Liver (tissue), 3 donors: Measurements from ENCODE around the gene SYT13.

Source experiments
- ATF3 ChIP-seq: IDR thresholded peaks from 2 replicates; pipeline ENCODE4 v1.6.1; 2016; ENCODE audit warnings: antibody characterized with exemption
- CTCF ChIP-seq: fragments of 150-350 bp; IDR thresholded peaks from 2 replicates; pipeline ENCODE4 v1.5.1; 2017; ENCODE audit warnings: improper control_type of control experiment, low read depth, low read length; ENCODE audit not compliant: missing input control
- EGR1 ChIP-seq, 2 donors: IDR thresholded peaks; 2 replicates each; pipeline ENCODE4 v1.6.1; 2016 to 2018; ENCODE audit warnings: antibody characterized with exemption in 2 of 2, low read depth in 2 of 2
- FOXA1 ChIP-seq: IDR thresholded peaks from 2 replicates; pipeline ENCODE4 v1.6.1; 2016; ENCODE audit warnings: antibody characterized with exemption
- HNF4A ChIP-seq, 2 donors: conservative IDR thresholded peaks; 2 replicates each; pipeline ENCODE4 v1.6.1; 2016; ENCODE audit warnings: antibody characterized with exemption in 2 of 2, mild to moderate bottlenecking in 2 of 2
- JUND ChIP-seq, 2 donors: IDR thresholded peaks; 2 replicates each; pipeline ENCODE4 v1.6.1; 2016; ENCODE audit warnings: antibody characterized with exemption in 2 of 2
- MAX ChIP-seq: IDR thresholded peaks from 2 replicates; pipeline ENCODE4 v1.6.1; 2016; ENCODE audit warnings: antibody characterized with exemption
- RAD21 ChIP-seq, 2 donors: IDR thresholded peaks; 2 replicates each; pipeline ENCODE4 v1.6.1; 2016; ENCODE audit warnings: antibody characterized with exemption in 2 of 2, mild to moderate bottlenecking in 2 of 2
- REST ChIP-seq: IDR thresholded peaks from 2 replicates; pipeline ENCODE4 v1.6.1; 2016; ENCODE audit warnings: antibody characterized with exemption, mild to moderate bottlenecking
- RXRA ChIP-seq, 2 donors: IDR thresholded peaks; 2 replicates each; pipeline ENCODE4 v1.6.1; 2017 to 2018; ENCODE audit warnings: antibody characterized with exemption in 2 of 2, mild to moderate bottlenecking in 1 of 2
- SP1 ChIP-seq: IDR thresholded peaks from 2 replicates; pipeline ENCODE4 v1.6.1; 2018; ENCODE audit warnings: antibody characterized with exemption, mild to moderate bottlenecking
- YY1 ChIP-seq: IDR thresholded peaks from 2 replicates; pipeline ENCODE4 v1.6.1; 2016; ENCODE audit warnings: antibody characterized with exemption, mild to moderate bottlenecking
- donor health status: healthy.
- donor health status: healthy.

GRCh38 chr11:45232341-45233080 is 53.6 kb downstream of the SYT13 start:
- no peak for TF ChIP-seq YY1
- TF ChIP-seq CTCF = no peak
- no peak for TF ChIP-seq REST
- no peak for TF ChIP-seq ATF3
- no peak for TF ChIP-seq RAD21 (IDR thresholded peaks at IDR 0.05)
- no peak for TF ChIP-seq EGR1 (IDR thresholded peaks at IDR 0.05; ENCODE audit: low read depth in 2 of 2)
- TF ChIP-seq HNF4A (conservative IDR thresholded peaks at IDR 0.05) = no peak
- TF ChIP-seq JUND (IDR thresholded peaks at IDR 0.05) = no peak
- no peak for TF ChIP-seq RXRA (IDR thresholded peaks at IDR 0.05)
- TF ChIP-seq SP1 = no peak
- no peak for TF ChIP-seq FOXA1
- TF ChIP-seq MAX = no peak
